NB4 (cell line): ENCODE data around the gene ATP9B.

ENCODE experiments used
- POLR2A ChIP-seq: IDR thresholded peaks from 2 replicates; pipeline ENCODE4 v1.6.1; 2011; ENCODE audit warnings: mild to moderate bottlenecking; ENCODE audit not compliant: insufficient read length; ENCODE audit errors: extremely low read depth
- TF ChIP-seq, protein P1 (sequence below): IDR thresholded peaks from one replicate; pipeline ENCODE4 v1.5.1; 2012; ENCODE audit warnings: low read depth, low read length
- TF ChIP-seq, protein P2 (sequence below): IDR thresholded peaks from 2 replicates; pipeline ENCODE4 v1.6.1; 2011; ENCODE audit warnings: low read depth, low read length

DNA sequence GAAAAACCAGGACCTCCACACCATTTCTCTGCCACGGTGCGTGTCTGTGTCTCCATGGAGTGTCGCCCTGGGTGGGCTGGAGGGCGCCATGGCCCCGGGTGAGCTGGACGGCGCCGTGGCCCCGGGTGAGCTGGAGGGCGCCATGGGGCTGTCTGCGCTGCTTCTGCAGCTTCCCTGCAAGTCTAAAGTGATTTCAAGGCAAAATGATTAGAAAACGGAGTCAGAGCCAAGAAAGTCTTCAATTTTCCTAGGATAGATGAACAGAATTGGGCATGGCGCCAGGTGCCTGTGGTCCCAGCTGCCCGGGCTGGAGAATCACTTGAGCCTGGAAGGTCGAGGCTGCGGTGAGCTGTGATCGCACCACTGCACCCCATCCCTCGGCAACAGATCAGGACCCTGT lies 298.8 kb downstream of the ATP9B start:
- TF ChIP-seq, protein P1, sequence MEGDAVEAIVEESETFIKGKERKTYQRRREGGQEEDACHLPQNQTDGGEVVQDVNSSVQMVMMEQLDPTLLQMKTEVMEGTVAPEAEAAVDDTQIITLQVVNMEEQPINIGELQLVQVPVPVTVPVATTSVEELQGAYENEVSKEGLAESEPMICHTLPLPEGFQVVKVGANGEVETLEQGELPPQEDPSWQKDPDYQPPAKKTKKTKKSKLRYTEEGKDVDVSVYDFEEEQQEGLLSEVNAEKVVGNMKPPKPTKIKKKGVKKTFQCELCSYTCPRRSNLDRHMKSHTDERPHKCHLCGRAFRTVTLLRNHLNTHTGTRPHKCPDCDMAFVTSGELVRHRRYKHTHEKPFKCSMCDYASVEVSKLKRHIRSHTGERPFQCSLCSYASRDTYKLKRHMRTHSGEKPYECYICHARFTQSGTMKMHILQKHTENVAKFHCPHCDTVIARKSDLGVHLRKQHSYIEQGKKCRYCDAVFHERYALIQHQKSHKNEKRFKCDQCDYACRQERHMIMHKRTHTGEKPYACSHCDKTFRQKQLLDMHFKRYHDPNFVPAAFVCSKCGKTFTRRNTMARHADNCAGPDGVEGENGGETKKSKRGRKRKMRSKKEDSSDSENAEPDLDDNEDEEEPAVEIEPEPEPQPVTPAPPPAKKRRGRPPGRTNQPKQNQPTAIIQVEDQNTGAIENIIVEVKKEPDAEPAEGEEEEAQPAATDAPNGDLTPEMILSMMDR, result no peak
- TF ChIP-seq, protein P2, sequence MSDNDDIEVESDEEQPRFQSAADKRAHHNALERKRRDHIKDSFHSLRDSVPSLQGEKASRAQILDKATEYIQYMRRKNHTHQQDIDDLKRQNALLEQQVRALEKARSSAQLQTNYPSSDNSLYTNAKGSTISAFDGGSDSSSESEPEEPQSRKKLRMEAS, result no peak
- TF ChIP-seq POLR2A, result no peak
